Erythroblast (primary cell): ENCODE measurements around the gene FOXO6.
"Not testable (repeated sequence)": the region's sequence is repeated elsewhere in the genome, so short reads cannot be mapped to it uniquely, and the experiment has no call there.

ENCODE experiments used
- DNase-seq, 2 experiments: peaks; one replicate each; lab custom pipeline; 2025; lab: John Stamatoyannopoulos, UW
- GATA1 ChIP-seq: IDR thresholded peaks from 2 replicates; pipeline ENCODE4 v1.6.1; 2011; ENCODE audit warnings: low read depth, mild to moderate bottlenecking, control low read depth, low read length, moderate library complexity
- POLR2A ChIP-seq: IDR thresholded peaks from 2 replicates; pipeline ENCODE4 v1.6.1; 2011; ENCODE audit warnings: mild to moderate bottlenecking, low read length

Gene FOXO6

DNA sequence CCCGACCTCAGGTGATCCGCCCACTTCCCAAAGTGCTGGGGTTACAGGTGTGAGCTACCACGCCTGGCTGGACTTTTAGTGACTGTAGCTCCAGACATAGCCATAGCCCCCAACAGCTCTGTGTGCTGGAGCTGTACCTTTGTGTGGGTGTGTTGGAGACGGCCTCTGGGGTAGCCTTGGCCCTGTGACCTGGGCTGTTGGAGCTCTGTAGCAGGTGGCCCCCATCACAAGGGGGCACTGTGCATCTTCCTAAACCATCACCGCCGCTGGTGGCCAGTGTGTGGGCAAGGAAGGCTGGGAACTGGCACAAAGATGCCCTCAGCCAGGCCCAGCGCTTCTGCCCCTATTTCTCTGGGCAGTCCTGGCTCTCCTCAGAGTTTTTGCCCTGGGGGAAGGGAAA lies 38.4 kb upstream of the FOXO6 start:
- TF ChIP-seq POLR2A (no peak), GATA1 (no peak)
- peak; percentile 39 to 49 for DNase-seq

DNA sequence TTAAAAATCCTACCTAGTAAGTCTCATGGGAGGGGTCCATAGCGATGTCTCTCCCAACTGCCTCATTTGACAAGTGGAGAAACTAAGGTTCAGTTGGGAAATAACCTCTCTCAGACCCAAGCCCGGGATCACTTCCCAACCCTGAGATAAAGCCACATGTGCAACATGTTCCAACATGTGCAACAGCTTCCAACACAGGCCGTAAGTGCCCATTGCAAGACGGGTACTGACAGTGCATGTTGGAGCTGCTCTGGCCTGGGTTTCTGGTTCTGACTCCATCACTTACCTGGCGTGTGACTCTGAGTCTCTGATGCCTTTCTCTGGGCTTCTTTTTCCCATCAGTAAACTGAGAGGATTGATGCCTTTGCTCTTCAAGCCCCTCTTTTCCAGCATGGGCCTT lies 38.0 kb upstream of the FOXO6 start:
- no peak for DNase-seq
- no peak for TF ChIP-seq GATA1
- TF ChIP-seq POLR2A, result no peak

DNA sequence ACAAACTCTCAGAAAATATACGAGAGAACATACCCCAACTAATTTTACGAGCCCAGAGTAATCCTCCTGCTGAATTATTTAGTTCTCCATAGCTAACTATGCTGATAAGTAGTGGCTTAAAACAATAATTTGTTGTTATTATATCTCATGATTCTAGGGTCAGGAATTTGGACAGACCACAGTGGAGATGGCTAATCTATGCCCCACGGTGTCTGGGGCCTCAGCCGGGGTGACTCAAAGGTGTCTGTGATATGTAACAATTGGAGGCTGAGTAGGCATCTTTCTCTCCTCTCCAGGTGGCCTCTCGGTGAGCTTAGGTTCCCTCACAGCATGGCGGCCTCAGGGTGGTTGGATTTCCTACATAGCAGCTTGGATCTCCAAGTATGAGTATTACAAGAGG lies 35.4 kb upstream of the FOXO6 start:
- TF ChIP-seq GATA1 (no peak), POLR2A (no peak)
- no peak for DNase-seq

DNA sequence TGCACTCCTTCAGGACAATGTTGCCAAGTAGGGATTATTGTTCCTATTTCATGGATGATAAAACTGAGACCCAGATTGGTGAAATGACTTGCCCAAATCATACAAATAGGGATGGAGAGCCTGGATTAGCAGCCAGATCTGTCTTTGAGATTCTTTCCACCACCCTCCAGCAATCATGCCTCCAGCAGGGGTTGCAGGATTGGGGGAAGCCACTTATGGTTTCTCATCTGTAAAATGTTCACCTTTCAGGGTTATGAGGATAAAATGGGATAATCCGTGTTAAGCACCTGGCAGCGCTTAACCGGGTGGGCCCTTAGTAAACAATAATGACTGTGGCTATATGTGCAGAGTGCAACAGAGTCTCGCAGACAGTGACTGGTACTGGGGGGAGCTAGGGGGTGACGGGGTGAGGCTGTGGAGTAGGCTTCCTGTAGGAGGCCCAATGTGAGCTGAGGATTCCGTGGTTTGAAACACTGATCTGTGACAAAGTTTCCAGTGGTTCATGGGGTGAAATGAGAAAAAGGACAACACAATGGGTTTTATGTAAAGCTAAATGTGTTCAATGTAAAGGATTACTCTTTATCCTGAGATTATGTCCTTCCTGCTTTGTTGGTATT lies 33.7 kb upstream of the FOXO6 start:
- no peak for TF ChIP-seq POLR2A
- no peak for TF ChIP-seq GATA1
- DNase-seq, result no peak

DNA sequence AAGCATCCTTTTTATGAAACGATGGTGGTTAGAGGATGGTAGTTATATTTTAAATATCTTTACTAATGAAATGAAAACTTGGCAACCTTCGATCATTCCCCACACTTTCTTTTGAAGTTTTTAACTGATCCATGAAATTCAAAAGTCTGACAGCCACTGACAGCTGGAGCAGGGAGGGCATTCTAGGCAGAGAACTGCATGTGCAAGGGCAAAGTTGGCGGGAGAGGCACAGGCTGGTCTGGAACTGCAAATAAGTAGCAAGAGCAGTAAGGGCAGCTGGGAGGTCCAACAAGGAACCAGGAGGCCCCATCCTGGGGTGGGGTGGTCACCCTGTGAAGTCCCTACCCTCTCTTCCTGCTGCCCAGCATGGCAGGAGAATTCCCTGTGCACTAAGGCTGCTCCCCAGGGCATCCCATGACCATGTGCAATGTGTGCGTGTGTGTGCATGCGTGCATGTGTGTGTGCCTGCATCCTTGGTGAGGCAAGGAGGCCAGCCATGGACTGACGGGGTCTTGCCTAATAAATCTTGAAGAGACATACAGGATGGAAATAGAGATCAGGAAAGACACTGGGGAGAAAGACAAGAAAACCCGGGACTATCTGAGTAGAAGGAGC lies 33.1 kb upstream of the FOXO6 start:
- TF ChIP-seq GATA1 (no peak), POLR2A (no peak)

DNA sequence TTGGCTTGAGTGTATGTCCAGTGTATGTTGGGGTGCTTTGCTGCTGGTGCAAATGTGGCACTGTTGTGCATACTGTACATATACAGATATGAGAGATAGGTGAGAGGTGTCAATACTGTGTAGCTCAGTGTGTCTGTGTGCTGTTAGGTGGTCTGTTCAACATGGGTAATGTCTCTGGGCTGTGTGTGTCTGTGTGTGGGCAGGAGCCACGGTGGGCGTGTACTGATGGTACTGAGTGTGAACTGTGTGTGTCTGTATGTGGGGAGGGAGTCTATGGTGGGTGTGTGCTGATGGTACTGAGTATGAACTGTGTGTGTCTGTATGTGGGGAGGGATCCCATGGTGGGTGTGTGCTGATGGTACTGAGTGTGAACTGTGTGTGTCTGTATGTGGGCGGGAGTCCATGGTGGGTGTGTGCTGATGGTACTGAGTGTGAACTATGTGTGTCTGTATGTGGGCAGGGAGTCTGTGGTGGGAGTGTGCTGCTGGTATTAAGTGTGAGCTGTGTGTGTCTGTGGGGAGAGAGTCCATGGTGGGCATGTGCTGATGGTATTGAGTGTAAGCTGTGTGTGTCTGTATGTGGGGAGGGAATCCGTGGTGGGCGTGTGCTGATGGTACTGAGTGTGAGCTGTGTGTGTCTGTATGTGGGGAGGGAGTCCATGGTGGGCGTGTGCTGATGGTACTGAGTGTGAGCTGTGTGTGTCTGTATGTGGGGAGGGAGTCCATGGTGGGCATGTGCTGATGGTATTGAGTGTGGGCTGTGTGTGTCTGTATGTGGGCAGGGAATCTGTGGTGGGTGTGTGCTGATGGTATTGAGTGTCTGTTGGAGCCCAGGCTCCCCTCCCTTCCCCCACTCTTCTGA lies 32.2 kb upstream of the FOXO6 start:
- TF ChIP-seq POLR2A (no peak), GATA1 (no peak)
- no peak for DNase-seq

More for the DNA sequence above, 33.1 kb upstream of the FOXO6 start:
- no peak for DNase-seq

DNA sequence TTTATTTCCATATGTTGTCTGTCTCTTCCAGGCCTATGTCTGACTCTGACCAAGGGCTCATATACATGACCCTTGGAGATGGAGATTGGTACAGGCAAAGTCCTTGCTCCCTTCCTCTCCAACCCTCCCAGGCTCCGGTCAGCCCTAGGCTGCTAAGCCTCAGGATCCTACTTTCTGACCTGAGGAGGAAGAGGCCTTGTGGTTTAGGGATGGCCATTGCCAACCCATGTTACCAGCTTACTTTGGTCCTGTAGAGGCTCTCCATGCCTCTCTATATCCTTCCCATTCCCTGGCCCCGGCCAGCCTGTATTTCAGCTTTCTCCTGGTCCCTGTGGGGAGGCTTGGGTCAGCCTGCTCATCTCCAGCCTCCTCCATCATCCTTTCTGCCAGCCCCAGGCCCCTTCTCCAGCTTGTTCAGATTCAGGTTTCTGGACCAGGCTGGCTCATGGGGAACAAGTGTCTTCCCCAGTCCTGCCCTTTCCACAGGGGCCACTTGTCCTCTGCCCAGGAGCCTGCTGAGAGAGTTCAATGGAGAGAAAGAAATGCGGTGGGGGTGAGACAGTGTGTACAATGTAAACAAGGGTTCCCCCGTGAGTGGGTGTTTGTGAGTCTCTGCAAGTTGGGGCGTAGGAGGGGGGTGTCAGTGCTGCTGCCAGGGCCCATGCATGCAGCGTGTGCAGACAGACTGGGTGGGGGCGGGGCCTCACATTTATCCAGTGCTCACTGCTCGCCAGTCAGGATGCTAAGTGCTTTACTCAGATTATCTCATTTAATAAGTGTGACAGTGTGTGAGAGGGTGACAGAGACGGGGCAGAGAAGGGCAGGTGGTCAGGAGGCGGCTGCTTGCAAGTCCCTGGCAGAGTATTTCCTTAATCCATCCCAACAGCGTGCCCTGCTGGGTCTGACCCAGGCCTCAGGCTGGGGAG lies 31.3 kb upstream of the FOXO6 start:
- no peak for DNase-seq
- TF ChIP-seq POLR2A (no peak), GATA1 (no peak)

DNA sequence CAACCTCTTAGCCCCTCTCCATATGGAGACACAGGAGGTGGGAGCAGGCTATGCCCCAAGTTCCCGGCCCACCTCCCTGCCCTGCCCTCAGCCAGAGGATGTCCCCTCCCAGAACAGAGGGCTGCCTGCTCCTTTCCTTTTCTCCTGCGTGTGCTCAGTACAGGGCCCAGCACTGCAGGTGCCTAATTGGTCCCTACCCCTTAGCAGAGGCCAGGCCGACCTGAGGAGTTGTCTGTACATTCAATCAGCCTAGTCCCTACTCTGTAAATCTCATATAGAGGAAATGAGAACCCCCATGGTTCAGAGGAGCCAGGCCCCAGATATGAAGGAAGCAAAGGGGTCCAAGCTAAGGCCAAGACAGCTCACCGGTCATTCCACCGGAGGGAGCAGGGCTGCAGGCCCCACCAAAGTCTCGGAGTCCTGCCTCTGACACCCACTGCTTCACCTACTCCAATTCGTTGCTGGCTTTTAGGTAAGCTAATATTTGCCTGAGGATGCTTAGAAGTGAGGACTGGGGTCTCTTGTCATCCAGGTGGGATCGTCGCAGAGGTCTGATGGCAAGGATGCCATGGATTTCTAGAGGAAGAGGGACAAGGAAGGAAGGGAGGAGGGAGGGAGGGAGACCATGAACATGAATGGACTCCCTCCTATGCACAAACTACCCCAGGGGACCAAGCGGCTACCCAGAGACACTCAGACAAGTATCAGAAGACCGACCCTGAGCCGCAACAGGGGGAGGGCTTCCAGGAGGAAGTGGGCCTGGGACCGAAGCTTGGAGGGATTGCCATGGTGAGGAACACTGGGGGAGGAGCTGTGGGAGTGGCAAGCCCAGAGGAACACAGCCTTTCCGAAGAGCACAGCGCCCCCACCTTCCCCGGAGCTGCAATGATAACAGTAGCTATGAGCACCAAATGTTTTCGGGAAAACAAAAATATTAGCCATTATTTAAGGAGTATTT lies 30.4 kb upstream of the FOXO6 start:
- no peak for TF ChIP-seq GATA1
- no peak for TF ChIP-seq POLR2A
- no peak for DNase-seq

DNA sequence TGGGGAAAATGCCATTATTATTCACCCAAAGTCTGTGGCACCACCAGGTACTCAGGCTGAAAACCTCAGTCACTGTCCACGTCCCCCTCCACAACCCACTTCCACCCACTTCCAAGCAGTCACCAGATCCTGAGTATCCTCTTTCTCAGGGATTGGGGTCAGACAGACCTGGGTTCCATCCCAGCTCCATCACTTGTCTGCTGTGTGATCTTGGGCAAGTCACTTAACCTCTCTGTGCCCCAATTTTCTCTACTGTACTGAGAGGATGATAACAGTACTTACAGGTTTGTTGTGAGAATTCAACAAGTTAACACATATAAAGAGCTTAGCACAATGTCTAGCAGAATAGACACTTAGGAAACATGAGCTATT lies 29.7 kb upstream of the FOXO6 start:
- TF ChIP-seq GATA1 (no peak), POLR2A (no peak)
- DNase-seq, result no peak

DNA sequence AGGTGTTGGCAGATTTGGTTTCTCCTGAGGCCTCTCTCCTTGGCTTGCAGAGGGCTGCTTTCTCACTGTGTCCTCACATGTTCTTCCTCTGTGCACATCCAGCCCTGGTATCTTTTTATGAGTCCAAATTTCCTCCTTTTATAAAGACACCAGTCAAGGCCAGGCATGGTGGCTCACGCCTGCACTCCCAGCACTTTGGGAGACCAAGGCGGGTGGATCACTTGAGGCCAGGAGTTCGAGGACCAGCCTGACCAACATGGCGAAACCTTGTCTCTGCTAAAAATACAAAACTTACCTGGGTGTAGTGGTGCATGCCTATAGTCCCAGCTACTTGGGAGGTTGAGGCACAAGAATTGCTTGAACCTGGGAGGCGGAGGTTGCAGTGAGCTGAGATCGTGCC lies 29.1 kb upstream of the FOXO6 start:
- not testable (repeated sequence) for DNase-seq

DNA sequence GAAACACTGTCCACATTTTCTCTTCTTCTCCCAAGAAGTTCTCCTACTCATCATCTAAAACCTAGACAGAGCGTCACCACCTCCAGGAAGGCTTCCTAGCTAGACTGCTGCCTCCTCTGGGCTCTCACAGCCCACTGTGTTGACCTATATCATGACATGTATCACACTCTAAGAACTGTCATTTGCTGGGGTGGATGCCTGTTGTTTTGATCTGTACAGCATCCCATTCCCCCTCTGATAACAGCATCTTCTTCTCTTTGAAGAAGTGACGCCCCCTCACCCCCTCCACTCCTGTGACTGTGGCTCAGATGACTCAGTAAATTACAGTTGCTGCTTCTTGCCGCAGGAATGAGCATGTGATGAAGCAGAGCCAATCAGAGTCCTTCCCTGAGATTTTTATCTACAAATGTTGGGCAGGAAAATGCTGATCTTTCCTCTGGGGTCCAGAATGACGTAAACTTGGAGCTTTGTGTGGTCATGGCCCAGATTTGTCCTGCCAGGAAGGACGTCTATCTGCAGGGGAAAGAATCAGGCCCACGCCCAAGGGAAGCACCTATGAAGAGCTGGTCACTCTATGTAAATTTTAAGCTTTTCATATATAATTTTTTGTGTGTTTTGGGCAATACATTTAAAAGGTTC lies 28.0 kb upstream of the FOXO6 start:
- TF ChIP-seq GATA1 (no peak), POLR2A (no peak)
- peak; percentile 25 to 37 for DNase-seq

DNA sequence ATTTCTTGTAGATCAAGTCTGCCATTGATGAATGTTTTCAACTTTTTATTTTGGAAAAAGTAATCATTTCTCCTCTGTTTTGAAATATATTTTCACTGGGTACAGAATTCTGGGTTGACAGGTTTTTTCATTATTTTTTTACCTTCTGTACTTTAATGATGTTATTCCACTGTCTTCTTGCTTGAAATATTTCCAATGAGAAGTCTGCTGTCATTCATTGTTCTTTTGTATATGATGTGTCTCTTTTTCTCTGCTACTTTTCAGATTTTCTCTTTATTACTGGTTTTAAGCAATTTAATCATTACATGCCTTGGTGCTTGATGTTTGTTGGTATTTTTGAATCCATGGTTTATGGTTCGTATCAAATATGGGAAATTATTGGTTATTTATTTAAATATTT lies 22.4 kb upstream of the FOXO6 start:
- TF ChIP-seq GATA1, result no peak
- TF ChIP-seq POLR2A, result no peak
- no peak for DNase-seq
